HG02588 (cell line): ENCODE results near the gene FBXO27.
"Not testable (repeated sequence)": the region's sequence is repeated elsewhere in the genome, so short reads cannot be mapped to it uniquely, and the experiment has no call there.

Experiments used
- ATAC-seq: cut with Tn5 transposase; IDR thresholded peaks from one replicate; pipeline ENCODE4 v1.9.1; 2021; ENCODE audit warnings: mild to moderate bottlenecking, moderate library complexity; ENCODE audit not compliant: unreplicated experiment

Gene FBXO27

GRCh38 chr19:39032063-39032918 is at the start of gene FBXO27:
Gene FBXO27, minus strand, starts transcription at chr19:39032549. Its CDS starts 322 bp downstream, at chr19:39032227.
- no peak for ATAC-seq

GRCh38 chr19:39080431-39080830 is 48.1 kb upstream of the FBXO27 start:
- no peak for ATAC-seq

GRCh38 chr19:39078436-39079200 is 46.3 kb upstream of the FBXO27 start:
- ATAC-seq: no peak

DNA sequence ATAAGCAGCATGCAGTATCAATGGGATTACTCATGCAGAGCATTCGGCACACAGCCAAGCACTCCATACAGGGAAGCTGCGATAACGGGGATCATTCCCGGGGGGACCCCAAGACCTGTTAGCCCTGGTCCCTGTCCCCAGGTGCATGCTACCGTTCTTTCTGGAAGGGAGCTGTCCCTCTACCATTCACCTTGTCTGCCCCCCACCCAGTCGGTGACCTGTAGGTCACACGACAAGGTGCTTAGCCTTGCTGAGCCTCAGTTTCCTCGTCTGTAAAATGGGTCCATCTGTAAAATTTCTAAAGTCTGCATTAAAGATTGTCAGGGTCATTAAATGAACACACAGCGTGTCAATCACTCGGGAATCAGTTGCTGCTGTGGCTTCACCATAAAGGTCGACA is 45.0 kb upstream of the FBXO27 start:
- no peak for ATAC-seq

GRCh38 chr19:39074942-39075341 is 42.6 kb upstream of the FBXO27 start:
- no peak for ATAC-seq

GRCh38 chr19:39074205-39074692 is 41.9 kb upstream of the FBXO27 start:
- ATAC-seq: no peak

DNA sequence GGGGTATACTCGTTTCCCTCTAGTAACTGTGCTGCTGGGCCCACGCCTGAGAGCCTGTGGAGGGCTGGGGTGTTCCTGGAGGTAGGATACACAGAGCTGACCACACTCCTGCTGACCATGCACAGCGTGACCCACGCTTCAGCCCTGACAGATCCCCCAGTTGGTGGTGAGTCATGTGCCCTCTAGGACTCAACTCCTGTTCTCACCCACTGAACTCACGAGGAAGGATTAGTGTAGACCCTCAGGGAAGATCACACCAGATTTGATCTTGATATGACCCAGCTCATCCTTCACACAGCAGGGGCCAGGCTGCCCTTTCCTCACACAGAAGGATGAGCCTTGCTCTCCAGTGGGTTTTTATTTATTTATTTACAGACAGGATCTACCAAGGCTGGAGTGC is 38.5 kb upstream of the FBXO27 start:
- no peak for ATAC-seq

DNA sequence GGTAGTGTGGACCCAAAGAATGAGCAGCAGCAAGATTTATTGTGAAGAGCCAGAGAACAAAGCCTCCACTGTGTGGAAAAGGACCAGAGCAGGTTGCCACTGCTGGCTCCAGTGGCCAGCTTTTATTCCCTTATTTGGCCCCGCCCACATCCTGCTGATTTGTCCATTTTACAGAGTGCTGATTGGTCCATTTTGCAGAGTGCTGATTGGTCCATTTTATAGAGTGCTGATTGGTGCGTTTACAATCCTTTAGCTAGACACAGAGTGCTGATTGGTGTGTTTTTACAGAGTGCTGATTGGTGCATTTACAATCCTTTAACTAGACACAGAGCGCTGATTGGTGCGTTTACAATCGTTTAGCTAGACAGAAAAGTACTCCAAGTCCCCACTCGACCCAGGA is 35.9 kb upstream of the FBXO27 start:
- not testable (repeated sequence) for ATAC-seq

DNA sequence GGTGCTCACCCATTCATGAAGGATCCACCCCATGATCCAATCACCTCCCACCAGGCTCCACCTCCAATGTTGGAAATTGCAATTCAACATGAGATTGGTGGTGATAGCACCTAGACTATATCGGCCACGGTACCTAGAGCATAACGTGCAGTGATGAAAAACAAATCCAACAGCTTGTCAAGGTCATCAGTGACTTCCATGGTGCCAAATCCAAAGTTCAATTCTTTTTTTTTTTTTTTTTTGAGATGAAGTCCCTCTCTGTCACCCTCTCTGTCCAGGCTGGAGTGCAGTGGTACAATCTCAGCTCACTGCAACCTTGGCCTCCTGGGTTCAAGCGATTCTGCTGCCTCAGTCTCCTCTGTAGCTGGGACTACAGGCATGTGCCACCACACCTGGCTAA is 34.8 kb upstream of the FBXO27 start:
- ATAC-seq: no peak

DNA sequence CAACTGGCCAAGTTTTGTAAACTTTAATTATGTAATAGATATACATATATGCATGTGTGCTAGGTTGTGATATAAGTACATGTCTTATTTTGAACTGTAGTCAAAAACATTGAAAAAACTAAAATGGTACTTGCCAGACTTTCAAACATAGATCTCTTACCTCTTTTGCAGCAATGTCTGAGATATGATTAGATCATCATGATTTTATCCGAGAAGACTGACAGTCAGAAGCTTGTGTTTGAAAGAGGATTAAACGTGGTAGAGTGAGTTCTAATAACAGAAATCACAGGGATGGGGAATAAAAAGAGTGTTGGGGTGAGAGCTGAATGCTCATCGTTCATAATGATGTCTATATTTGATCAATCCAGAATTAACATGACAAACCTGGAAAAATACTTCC is 33.6 kb upstream of the FBXO27 start:
- ATAC-seq: no peak

- ATAC-seq: no peak
Observed at GRCh38 chr19:39064405-39064804, 32.1 kb upstream of the FBXO27 start.

- ATAC-seq: no peak
Observed at GRCh38 chr19:39060171-39060570, 27.8 kb upstream of the FBXO27 start.

DNA sequence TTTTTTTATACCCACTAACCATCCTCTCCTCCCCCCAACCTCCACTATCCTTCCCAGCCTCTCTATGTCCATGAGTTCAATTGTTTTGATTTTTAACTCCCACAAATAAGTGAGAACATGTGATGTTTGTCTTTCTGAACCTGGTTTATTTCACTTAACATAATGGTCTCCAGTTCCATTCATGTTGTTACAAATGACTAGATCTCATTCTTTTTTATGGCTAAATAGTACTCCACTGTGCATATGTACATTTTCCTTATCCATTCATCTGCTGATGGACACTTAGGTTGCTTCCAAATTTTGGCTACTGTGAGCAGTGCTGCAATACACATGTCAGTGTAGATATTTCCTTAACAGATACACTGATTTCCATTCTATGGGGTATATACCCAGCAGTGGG is 27.0 kb upstream of the FBXO27 start:
- ATAC-seq: no peak

GRCh38 chr19:39057615-39058014 is 25.3 kb upstream of the FBXO27 start:
- no peak for ATAC-seq

- ATAC-seq: no peak
Observed at GRCh38 chr19:39054091-39054470, 21.7 kb upstream of the FBXO27 start.

- no peak for ATAC-seq
Observed at GRCh38 chr19:39053276-39054090, 21.1 kb upstream of the FBXO27 start.

DNA sequence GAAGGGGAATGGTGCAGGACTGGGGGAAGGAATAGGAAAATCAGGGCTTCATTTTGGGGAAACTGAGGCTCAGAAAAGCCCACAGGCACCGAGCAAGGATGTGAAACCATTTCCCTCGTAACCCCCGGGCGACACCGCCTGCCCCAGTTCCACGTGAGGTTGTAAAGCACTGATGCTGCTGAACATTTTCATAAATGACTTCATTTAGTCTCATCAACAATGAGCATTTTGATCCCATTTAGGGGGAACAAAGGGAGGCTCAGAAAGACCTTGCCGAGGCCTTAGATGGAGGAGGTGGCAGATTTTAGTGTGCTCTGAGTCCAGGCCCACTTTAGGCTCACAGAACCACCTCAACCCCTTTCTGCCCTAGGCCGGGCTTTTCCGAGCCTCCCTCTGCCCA is 20.5 kb upstream of the FBXO27 start:
- ATAC-seq: no peak

- no peak for ATAC-seq
Observed at GRCh38 chr19:39052243-39052746, 19.9 kb upstream of the FBXO27 start.

- no peak for ATAC-seq
Observed at GRCh38 chr19:39047073-39047472, 14.7 kb upstream of the FBXO27 start.

- ATAC-seq: no peak
Observed at GRCh38 chr19:39046037-39046821, 13.9 kb upstream of the FBXO27 start.
